A673 (cell line): ENCODE measurements around the gene SYNE3. TPM values are rescaled to one million over a fixed set of nuclear protein-coding genes. Genes with fewer than 3 reads are reported as not detected.

Experiments
- BruUV-seq: library from RNA; stranded (reverse); fragments of 400-500 nt; replicated peaks from 2 replicates; lab custom pipeline; 2021; lab: Mats Ljungman, UMichigan
- CTCF ChIA-PET: fragments of 300-600 bp; sonication (Branson Sonifier 250); formaldehyde crosslinking; loops from one replicate; lab custom pipeline; 2022; ENCODE audit warnings: antibody characterized with exemption; lab: Charles Lee
- POLR2A ChIA-PET: fragments of 300-600 bp; sonication (Branson Sonifier 250); formaldehyde crosslinking; loops from one replicate; lab custom pipeline; 2022; ENCODE audit warnings: antibody characterized with exemption; ENCODE audit not compliant: low non-redundant PET; lab: Charles Lee
- DNase-seq: peaks from one replicate; pipeline ENCODE4 v3.0.0-alpha.2; 2015; ENCODE audit warnings: low spot score
- H3K27ac ChIP-seq: fragments of 200-600 bp; sonication (generic); 2 replicates; pipeline ENCODE4 v1.5.1; 2016; ENCODE audit warnings: mixed run types, low read depth, mild to moderate bottlenecking, mixed read lengths, antibody characterized with exemption, low read length; ENCODE audit not compliant: poor library complexity, severe bottlenecking
- H3K27me3 ChIP-seq: fragments of 200-600 bp; sonication (generic); replicated peaks from 2 replicates; pipeline ENCODE4 v1.6.1; 2017; ENCODE audit warnings: mixed run types, low read depth, mild to moderate bottlenecking, mixed read lengths, antibody characterized with exemption, low read length; ENCODE audit not compliant: insufficient read depth, poor library complexity
- H3K36me3 ChIP-seq: fragments of 200-600 bp; sonication (generic); 2 replicates; pipeline ENCODE4 v1.6.1; 2016; ENCODE audit warnings: mixed run types, mild to moderate bottlenecking, mixed read lengths, antibody characterized with exemption, low read length; ENCODE audit not compliant: insufficient read depth, poor library complexity, severe bottlenecking
- H3K4me1 ChIP-seq: fragments of 200-600 bp; sonication (generic); 2 replicates; pipeline ENCODE4 v1.6.1; 2017; ENCODE audit warnings: mixed run types, mild to moderate bottlenecking, mixed read lengths, antibody characterized with exemption, low read length; ENCODE audit not compliant: insufficient read depth, poor library complexity, severe bottlenecking
- H3K4me3 ChIP-seq: fragments of 200-600 bp; sonication (generic); 2 replicates; pipeline ENCODE4 v1.5.1; 2016; ENCODE audit warnings: low read depth, mixed run types, mild to moderate bottlenecking, mixed read lengths, low read length; ENCODE audit not compliant: poor library complexity, severe bottlenecking
- H3K9me3 ChIP-seq: fragments of 200-600 bp; sonication (generic); 2 replicates; pipeline ENCODE4 v1.6.1; 2016; ENCODE audit warnings: mixed run types, low read depth, mild to moderate bottlenecking, mixed read lengths, antibody characterized with exemption, low read length; ENCODE audit not compliant: poor library complexity, severe bottlenecking
- CTCF ChIP-seq: fragments of 300-800, 200-600 bp; sonication (generic); conservative IDR thresholded peaks from 2 replicates; pipeline ENCODE4 v1.5.1; 2017; ENCODE audit warnings: low read depth, mild to moderate bottlenecking, antibody characterized with exemption, low read length, moderate library complexity, mixed read lengths
- EZH2 ChIP-seq: fragments of 200-600 bp; sonication (generic); IDR thresholded peaks from 2 replicates; pipeline ENCODE4 v1.6.1; 2017; ENCODE audit warnings: borderline replicate concordance, low read depth, mild to moderate bottlenecking, mixed read lengths, antibody characterized with exemption, low read length; ENCODE audit not compliant: poor library complexity, severe bottlenecking
- intact Hi-C: fragments of 100-400 bp; cut with micrococcal nuclease; formaldehyde crosslinking; loops from one replicate; pipeline ENCODE4 v1.10.0; 2022; ENCODE audit not compliant: unreplicated experiment
- total RNA-seq: library from RNA; stranded (reverse); gene quantifications from 2 replicates; pipeline ENCODE4 v1.2.3, GENCODE V29; 2021

SYNE3 gene
- total RNA-seq, 1 experiment from 2014 or later, result 6.4 TPM

- H3K36me3 ChIP-seq, result no peaks in the 10 kb centered on the region
- no peaks in the 10 kb centered on the region for H3K9me3 ChIP-seq
- no peaks in the 10 kb centered on the region for H3K27me3 ChIP-seq
- H3K4me3 ChIP-seq, result no peak overlapping the region
- no peak overlapping the region for H3K27ac ChIP-seq
- TF ChIP-seq EZH2 (no peak), CTCF (no peak)
- intact Hi-C loops, result no loop called here
- no peaks in the 10 kb centered on the region for H3K4me1 ChIP-seq
- ChIA-PET CTCF (no interaction called here), POLR2A (no interaction called here)
- DNase-seq, result no peak
- BruUV-seq, result no TSS peak
Observed at GRCh38 chr14:95500772-95501401, 15.6 kb downstream of the SYNE3 start.

- no peaks in the 10 kb centered on the region for H3K9me3 ChIP-seq
- no peaks in the 10 kb centered on the region for H3K36me3 ChIP-seq
- DNase-seq, result no peak
- H3K27ac ChIP-seq, result no peak overlapping the region
- intact Hi-C loops, result no loop called here
- CTCF ChIA-PET, result no interaction called here
- H3K4me1 ChIP-seq, result no peaks in the 10 kb centered on the region
- BruUV-seq, result no TSS peak
- POLR2A ChIA-PET, result no interaction called here
- no peaks in the 10 kb centered on the region for H3K27me3 ChIP-seq
- no peak for TF ChIP-seq EZH2
- no peak for TF ChIP-seq CTCF
- no peak overlapping the region for H3K4me3 ChIP-seq
Observed at GRCh38 chr14:95500201-95500681, 16.2 kb downstream of the SYNE3 start.

GRCh38 chr14:95499354-95499750 is 17.1 kb downstream of the SYNE3 start:
- DNase-seq, result no peak

More at GRCh38 chr14:95499354-95499750, 17.1 kb downstream of the SYNE3 start:
- TF ChIP-seq CTCF (no peak), EZH2 (no peak)
- H3K27me3 ChIP-seq, result no peaks in the 10 kb centered on the region
- ChIA-PET CTCF (no interaction called here), POLR2A (no interaction called here)
- no peaks in the 10 kb centered on the region for H3K4me1 ChIP-seq
- intact Hi-C loops, result no loop called here
- no TSS peak for BruUV-seq
- H3K27ac ChIP-seq, result no peak overlapping the region
- no peak overlapping the region for H3K4me3 ChIP-seq
- no peaks in the 10 kb centered on the region for H3K9me3 ChIP-seq
- no peaks in the 10 kb centered on the region for H3K36me3 ChIP-seq
